Muscle of leg (tissue), 11 donors: ENCODE measurements around the gene MT1X. TPM values are rescaled to one million over a fixed set of nuclear protein-coding genes. Genes with fewer than 3 reads are reported as not detected.
"Not testable (repeated sequence)": the region's sequence is repeated elsewhere in the genome, so short reads cannot be mapped to it uniquely, and the experiment has no call there.

Source experiments
- DNase-seq: peaks from one replicate; pipeline ENCODE4 v3.0.0; 2013
- H3K27ac ChIP-seq: one replicate; pipeline ENCODE4 v1.5.1; 2013; ENCODE audit warnings: mild to moderate bottlenecking, low read length, control low read depth
- H3K27me3 ChIP-seq: one replicate; pipeline ENCODE4 v1.6.1; 2013; ENCODE audit warnings: low read length; ENCODE audit not compliant: control insufficient read depth, insufficient read depth
- H3K36me3 ChIP-seq: one replicate; pipeline ENCODE4 v1.6.1; 2013; ENCODE audit warnings: low read length; ENCODE audit not compliant: control insufficient read depth, insufficient read depth
- H3K4me1 ChIP-seq: one replicate; pipeline ENCODE4 v1.6.1; 2013; ENCODE audit warnings: low read length; ENCODE audit not compliant: control insufficient read depth, insufficient read depth
- H3K4me3 ChIP-seq: one replicate; pipeline ENCODE4 v1.5.1; 2013; ENCODE audit warnings: low read length, control low read depth
- H3K9me3 ChIP-seq: replicated peaks from 2 replicates; pipeline ENCODE4 v1.6.1; 2013; ENCODE audit warnings: low read depth, low read length; ENCODE audit not compliant: control insufficient read depth
- WGBS: methylation state at CpG from one replicate; pipeline ENCODE4 v1.1.5; 2013; ENCODE audit warnings: missing lambda C conversion rate; ENCODE audit not compliant: insufficient coverage; 5-methylcytosine and 5-hydroxymethylcytosine counted together
- polyA plus RNA-seq, 8 donors: library from polyadenylated mRNA; unstranded; fragments of 120-200 nt; gene quantifications; one replicate each; pipeline versions ENCODE4 v1.2.1 to v1.2.3, GENCODE V29; 2013; ENCODE audit warnings: inconsistent platforms in 1 of 8, low replicate concordance in 1 of 8; ENCODE audit not compliant: insufficient read length in 8 of 8, insufficient read depth in 1 of 8
- total RNA-seq: library from RNA; stranded (reverse); fragments of 120-200 nt; gene quantifications from one replicate; pipeline ENCODE4 v1.2.4, GENCODE V29; 2013

MT1X gene
- total and polyA plus RNA-seq, 9 donors: 7.3 to 16.8 (median 11.1) TPM

DNA sequence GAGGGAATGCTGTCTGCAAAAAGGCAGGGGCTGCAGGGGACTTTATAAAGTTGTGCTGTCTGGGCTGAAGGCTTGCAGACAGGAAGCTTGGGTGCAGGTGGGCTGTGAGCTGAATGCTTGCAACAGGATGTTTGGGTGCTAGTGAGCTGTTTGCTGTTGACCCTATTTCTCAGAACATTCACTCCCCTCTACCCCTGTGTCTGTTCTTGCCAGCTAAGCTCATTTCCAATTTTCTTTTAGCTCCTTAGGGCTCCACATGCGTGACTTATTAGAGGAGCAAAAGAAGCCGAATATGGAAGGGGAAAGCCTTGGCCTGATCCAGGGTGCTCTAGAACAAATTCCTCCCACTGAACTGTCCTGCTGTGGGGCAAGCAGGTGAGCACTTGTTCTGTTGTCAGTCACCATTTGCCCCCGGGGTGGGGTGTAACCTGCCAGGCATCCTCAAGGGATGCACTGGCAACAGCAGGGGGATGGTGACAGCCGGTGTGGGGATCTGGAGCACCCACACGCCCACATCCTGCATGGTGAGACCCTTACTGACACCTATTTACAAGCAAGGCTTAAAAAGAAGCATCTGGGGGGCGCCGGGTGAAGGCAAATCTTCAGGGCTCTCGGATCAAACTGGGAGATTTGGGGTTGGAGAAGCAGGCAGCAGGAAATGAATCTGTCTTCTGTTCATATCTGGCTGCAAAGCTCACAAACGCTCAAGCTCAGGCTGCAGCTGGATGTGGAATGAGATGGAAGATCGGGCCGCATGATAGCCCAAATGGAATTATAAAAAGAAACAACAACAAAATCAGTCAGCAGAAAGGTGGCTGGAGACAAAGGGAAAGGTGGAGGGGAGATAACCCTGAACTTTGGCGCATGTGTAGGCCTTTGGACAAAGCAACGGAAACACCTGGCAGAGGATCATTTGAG is 26.5 kb downstream of the MT1X start:
- Histone ChIP-seq H3K36me3 (no peaks in the 10 kb centered on the region), H3K27ac (no peak overlapping the region), H3K27me3 (peaks cover 4% of the 10 kb centered on the region), H3K4me3 (no peak overlapping the region), H3K4me1 (no peaks in the 10 kb centered on the region), H3K9me3 (no peaks in the 10 kb centered on the region)
- 44% methylated on average over 7 of the region's 13 CpGs for WGBS
- no peak for DNase-seq

DNA sequence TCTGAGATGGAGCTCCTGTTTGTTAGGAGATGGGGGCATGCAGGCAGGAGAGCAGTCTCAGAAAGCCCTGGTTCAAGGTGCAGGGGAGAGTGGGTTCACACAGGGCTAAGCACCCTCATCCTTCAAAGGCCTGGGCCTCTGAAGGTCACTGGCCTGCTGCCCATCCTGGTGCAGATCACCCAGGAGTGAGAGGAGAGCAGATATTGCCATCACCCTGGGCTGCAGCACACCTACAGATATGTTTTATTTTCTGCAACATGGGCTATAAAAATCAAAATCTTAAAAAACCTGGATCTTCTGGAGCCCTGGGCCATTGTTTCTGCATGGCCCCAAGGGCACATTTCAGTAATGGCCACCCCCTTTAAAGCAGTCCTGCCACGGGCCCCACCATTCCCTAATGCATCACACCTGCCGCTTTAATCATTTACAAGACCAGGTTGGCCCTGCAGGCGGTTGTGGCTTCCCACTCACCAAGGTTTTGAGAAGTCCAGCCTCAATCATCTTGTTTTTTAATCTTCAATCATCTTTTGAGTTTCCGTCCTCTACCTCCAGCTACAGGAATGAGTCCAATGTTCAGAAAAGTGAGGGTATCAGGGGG is 27.3 kb downstream of the MT1X start:
- no peaks in the 10 kb centered on the region for H3K36me3 ChIP-seq
- H3K27ac ChIP-seq: no peak overlapping the region
- H3K4me3 ChIP-seq: no peak overlapping the region
- H3K27me3 ChIP-seq: peaks cover 4% of the 10 kb centered on the region
- WGBS: 22% methylated on average over 1 of the region's 4 CpGs
- no peak for DNase-seq
- no peaks in the 10 kb centered on the region for H3K9me3 ChIP-seq
- H3K4me1 ChIP-seq: no peaks in the 10 kb centered on the region

DNA sequence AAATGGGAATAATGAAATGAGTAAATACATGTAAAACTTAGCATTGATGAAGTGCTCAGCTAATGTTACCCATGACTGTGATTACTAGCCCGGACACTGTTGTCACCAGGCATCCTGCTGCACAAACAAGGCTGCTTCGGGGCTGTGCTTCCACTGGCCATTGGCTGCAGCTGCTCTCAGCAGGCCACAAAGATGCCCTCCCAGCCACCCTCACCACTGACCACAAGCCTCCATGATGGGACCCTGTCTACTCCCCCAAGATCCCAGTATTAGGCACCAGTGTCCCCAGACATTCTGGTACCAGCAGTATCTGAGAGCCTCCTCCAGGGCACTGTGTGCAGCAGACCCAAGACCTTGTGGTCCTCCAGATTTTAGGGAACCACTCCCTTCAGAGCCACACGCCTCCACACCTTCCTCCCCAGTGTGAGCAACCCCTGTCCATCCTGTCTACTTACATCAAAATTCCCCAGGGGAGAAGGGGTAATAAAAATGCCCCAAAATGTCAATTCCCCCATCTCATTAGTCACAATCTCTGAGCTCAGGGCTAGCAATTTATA is 28.0 kb downstream of the MT1X start:
- H3K27ac ChIP-seq: no peak overlapping the region
- no peaks in the 10 kb centered on the region for H3K4me1 ChIP-seq
- H3K4me3 ChIP-seq: no peak overlapping the region
- 29% methylated on average over 1 of the region's 3 CpGs for WGBS
- H3K27me3 ChIP-seq: peaks cover 4% of the 10 kb centered on the region
- H3K36me3 ChIP-seq: no peaks in the 10 kb centered on the region
- no peak for DNase-seq
- no peaks in the 10 kb centered on the region for H3K9me3 ChIP-seq

DNA sequence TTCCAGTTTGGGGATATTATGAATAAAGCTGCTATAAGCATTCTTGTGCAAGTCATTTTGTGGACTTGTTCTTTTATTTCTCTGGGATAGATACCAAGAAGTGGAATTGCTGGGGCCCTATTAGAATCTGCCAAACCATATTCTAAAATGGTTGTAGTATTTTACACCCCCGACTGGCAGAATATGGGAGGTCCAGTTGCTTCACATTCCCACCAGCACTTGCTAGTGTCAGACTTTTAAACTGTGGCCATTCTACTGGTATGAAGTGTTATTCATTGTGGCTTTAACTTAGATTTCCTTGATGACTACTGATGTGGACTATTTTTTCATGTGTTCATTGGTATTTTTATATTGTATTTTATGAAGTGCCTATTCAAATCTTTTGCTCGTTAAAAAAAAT is 29.6 kb downstream of the MT1X start:
- Histone ChIP-seq H3K4me3 (no peak overlapping the region), H3K27ac (no peak overlapping the region), H3K4me1 (no peaks in the 10 kb centered on the region), H3K36me3 (no peaks in the 10 kb centered on the region), H3K27me3 (peaks cover 3% of the 10 kb centered on the region), H3K9me3 (no peaks in the 10 kb centered on the region)
- WGBS: no CpG with 5 or more reads among the region's 2 CpGs
- DNase-seq: no peak

DNA sequence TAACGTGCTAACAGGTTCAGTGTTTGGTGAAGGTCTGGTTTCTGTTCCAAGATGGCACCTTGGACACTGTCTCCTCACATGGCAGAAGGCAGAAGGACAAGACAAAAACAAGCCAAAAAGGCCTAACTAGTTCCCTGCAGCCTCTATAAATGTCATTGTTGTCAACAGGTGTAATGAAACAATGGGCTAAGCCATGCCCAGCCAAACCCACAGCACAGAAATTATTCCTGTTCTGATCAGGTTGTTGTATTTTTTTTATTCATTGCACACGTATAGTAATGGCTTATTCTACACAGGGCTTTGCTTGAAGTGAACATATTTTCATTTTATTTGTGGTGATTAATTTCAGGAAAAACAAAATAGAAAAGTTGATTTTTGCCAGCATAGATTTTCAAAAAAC is 31.5 kb downstream of the MT1X start:
- whole genome bisulfite sequencing: no CpG with 5 or more reads among the region's 2 CpGs
- Histone ChIP-seq H3K9me3 (no peaks in the 10 kb centered on the region), H3K27ac (no peak overlapping the region), H3K4me3 (no peak overlapping the region), H3K36me3 (no peaks in the 10 kb centered on the region), H3K4me1 (no peaks in the 10 kb centered on the region), H3K27me3 (peaks cover 3% of the 10 kb centered on the region)
- no peak for DNase-seq

DNA sequence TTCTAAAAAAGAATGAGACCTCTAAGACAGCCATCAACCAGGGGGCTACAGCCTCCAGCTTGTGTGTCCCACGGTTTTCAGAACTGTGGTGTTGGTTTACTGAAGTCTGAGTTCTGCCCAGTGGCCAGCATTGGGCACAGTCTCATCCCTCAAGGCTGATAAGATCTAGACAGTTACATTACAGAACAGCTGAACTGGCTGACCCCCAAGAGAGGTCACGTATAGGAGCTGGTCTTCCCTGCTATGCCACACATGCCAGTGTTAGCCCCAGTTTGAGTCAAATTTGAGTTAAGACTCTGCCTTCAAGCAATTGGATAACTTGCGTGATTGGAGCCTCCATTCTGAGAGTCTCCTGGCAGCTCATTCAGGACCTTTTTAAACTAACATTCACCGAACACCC is 32.9 kb downstream of the MT1X start:
- Histone ChIP-seq H3K4me3 (no peak overlapping the region), H3K4me1 (no peaks in the 10 kb centered on the region), H3K9me3 (no peaks in the 10 kb centered on the region), H3K27me3 (no peaks in the 10 kb centered on the region), H3K36me3 (no peaks in the 10 kb centered on the region), H3K27ac (no peak overlapping the region)
- no peak for DNase-seq
- WGBS: 83% methylated on average over 2 of the region's 4 CpGs

DNA sequence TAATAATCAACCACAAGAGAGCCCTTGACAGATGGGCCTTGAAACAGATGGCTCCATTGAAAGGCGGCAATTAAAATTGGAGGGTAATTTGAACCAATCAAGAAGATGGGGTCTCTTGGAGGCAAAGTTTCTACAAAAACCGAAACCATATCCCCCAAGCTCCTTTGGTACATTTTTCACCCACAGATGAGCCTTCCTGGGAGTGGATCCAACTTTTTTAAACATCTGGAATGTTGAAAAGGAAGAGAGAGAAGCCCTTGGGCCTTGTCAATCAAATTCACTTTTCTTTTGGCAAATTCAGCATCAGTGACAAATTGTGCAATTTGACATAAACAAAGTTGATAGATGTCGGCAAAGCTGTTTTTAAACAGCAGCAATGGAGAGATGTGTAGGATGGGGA is 34.5 kb downstream of the MT1X start:
- Histone ChIP-seq H3K36me3 (no peaks in the 10 kb centered on the region), H3K9me3 (no peaks in the 10 kb centered on the region), H3K27me3 (no peaks in the 10 kb centered on the region), H3K4me1 (no peaks in the 10 kb centered on the region), H3K4me3 (no peak overlapping the region), H3K27ac (no peak overlapping the region)
- WGBS: no CpG with 5 or more reads among the region's 3 CpGs
- DNase-seq: peak; percentile 43

DNA sequence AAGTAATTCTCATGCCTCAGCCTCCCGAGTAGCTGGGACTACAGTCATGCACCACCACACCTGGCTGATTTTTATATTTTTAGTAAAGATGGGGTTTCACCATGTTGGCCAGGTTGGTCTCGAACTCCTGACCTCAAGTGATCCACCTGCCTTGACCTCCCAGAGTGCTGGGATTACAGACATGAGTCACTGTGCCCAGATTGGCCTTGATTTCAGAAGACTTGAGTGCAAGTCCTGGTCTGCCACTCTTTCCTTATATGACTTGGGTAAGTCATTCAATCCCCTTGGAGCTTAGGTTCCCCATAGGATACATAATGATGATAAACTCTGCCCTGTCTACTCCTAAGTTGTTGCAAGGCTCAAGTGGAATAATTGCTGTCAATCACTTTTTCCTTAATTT is 35.3 kb downstream of the MT1X start:
- DNase-seq, H3K36me3 ChIP-seq, H3K27ac ChIP-seq, H3K4me3 ChIP-seq, H3K27me3 ChIP-seq, H3K9me3 ChIP-seq, H3K4me1 ChIP-seq: not testable (repeated sequence)
- 80% methylated on average over 1 of the region's 2 CpGs for WGBS

DNA sequence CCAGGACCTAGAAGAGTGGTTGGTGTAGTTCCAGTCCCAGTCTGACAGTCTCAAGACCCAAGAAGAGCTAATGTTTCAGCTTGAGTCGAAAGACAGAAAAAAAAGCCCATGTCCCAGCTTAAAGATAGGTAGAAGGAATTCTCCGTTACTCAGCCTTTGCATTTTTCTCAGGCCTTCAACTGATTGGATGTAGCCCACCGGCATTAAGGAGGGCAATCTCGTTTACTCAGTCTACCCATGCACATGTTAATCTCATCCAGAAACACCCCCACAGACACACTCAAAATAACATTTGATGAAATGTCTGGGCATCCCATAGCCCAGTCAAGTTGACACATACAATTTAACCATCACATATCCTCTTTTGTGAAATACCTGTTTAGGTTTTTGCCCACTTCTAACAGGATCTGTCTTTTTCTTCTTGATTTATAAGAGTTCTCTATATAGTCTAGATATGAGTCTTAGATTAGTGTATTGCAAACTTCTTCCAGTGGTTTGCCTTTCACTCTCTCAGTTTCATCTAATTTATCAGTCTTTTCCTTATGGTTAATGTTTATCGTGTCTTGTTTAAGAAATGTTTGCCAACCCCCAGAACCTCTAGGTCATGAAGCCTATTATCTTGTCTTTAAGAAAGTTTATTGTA is 40.1 kb downstream of the MT1X start:
- WGBS: 100% methylated on average over 1 of the region's 5 CpGs
- Histone ChIP-seq H3K36me3 (no peaks in the 10 kb centered on the region), H3K9me3 (no peaks in the 10 kb centered on the region), H3K4me3 (no peak overlapping the region), H3K27ac (no peak overlapping the region), H3K4me1 (no peaks in the 10 kb centered on the region), H3K27me3 (no peaks in the 10 kb centered on the region)
- no peak for DNase-seq

DNA sequence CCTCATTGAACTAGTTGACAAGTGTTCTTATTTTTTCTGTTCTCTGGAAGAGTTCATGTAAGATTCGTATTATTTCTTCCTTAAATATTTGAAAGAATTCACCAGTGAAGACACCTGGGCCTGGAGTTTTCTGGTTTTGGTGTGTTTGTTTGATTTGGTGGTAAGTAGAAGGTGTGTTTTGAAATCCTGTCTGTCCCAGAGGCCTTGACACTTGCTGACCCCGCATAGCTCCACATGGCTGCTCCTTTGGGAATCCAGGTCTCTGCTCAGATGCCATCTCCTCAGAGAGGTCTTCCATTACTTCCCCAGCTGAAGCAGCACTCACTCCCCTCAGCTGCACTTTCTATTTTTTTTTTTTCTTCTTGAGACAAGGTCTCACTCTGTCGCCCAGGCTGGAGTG is 41.9 kb downstream of the MT1X start:
- no peak overlapping the region for H3K4me3 ChIP-seq
- H3K27ac ChIP-seq: no peak overlapping the region
- DNase-seq: no peak
- H3K36me3 ChIP-seq: no peaks in the 10 kb centered on the region
- H3K4me1 ChIP-seq: peaks cover 4% of the 10 kb centered on the region
- no peaks in the 10 kb centered on the region for H3K9me3 ChIP-seq
- H3K27me3 ChIP-seq: no peaks in the 10 kb centered on the region
- WGBS: 64% methylated on average over 2 of the region's 3 CpGs
